HG02981 (cell line): ENCODE measurements around the gene PAQR5.
"Not testable (repeated sequence)": the region's sequence is repeated elsewhere in the genome, so short reads cannot be mapped to it uniquely, and the experiment has no call there.

ENCODE experiments used
- ATAC-seq: cut with Tn5 transposase; IDR thresholded peaks from one replicate; pipeline ENCODE4 v1.9.1; 2021; ENCODE audit warnings: mild to moderate bottlenecking, moderate library complexity; ENCODE audit not compliant: unreplicated experiment

Gene PAQR5

DNA sequence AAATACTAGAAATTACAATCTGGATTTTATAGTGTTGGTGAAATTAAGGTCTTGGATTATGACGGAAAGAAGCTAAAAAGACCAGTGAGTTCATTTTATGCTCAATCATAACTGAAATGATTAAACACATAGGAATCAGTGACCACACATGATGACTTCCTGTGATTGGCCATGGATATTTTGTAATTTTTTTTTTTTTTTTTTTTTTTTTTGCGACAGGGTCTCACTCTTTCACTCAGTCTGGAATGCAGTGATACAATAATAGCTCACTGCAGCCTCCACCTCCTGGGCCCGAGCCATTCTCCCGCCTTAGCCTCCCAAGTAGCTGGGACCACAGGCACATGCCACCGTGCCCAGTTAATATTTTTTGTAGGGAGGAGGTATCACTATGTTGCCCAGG lies 47.4 kb downstream of the PAQR5 start:
- no peak for ATAC-seq

GRCh38 chr15:69351333-69351732 lies 52.6 kb downstream of the PAQR5 start:
- no peak for ATAC-seq

- ATAC-seq = no peak
These were observed 53.2 kb downstream of the PAQR5 start for GRCh38 chr15:69351884-69352283.

DNA sequence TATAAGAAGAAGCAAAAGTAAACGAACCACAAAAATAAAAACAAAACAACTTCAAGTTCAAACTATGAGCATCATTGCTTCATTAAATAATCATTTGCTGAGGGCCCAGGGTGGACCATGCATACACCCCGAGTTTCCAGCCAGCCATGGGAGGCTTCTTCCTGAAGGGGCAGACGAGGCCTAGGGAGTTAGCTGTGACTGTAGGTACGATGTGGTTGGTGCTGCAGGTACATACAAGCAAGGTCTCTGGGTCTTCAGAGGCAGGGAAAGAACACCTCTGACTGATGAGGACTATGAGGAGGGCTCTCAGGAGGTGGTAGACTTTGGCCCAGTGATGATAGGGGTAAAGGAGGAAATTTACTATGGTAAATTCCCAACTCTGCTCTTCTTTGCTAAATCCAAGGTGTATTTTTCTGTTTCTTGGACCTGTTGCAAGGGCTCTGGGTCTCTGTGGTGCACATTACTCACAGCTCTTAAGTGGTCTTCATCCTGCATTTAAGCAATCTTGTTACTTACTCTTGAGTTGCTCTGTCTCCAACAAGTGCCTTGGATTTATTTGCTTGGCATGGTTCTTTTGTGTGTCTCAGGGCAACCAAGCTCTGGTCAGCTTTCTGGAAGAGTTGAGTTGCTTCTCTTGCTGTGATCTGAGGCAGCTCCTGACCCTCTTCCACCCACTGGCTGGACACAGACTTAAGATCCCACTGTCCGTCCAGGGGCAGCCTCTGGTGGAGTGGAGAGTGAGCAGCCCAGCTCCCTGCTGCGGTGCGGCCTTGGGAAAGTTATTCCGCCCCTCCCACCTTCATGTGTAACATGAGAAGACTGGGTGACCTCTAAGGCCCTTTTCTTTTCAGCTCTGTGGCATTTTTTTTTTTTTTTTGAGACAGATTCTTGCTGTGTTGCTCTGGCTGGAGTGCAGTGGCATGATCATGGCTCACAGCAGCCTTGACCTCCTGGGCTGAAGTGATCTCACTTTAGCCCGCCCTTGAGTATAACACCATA lies 59.4 kb downstream of the PAQR5 start:
- no peak for ATAC-seq

DNA sequence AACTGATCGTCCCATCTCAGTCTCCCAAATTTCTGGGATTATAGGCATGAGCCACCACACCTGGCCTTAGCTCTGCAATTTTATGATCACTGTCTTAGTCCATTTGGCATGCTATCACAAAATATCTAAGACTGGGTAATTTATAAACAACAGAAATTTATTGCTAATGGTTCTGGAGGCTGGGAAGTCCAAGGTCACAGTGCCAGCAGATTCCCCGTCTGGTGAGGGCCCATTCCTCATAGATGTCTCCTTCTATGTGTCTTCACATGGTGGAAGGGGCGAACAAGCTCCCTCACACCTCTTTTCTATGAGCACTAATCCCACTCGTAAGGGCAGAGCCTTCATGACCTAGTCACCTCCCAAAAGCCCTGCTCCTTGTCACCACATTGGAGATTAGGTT lies 60.1 kb downstream of the PAQR5 start:
- no peak for ATAC-seq

DNA sequence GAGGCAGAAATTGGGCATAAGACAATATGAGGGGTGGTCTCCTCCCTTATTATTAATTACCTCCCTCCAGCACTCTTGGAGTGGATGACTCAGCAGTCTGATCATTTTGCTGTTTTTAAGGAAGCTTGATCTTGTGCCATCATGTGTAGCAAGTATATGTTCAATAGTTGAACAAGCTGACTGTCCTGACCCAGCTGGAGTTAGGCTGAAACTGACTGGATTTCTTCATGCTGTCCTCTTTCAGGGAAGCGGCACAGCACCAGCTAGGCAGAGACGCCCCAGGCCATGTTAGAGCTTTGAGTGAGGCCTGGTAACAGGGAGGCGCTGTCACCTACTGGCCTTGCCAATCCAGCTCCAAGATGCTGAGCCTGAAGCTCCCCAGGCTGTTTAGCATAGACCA lies 61.0 kb downstream of the PAQR5 start:
- ATAC-seq = no peak

DNA sequence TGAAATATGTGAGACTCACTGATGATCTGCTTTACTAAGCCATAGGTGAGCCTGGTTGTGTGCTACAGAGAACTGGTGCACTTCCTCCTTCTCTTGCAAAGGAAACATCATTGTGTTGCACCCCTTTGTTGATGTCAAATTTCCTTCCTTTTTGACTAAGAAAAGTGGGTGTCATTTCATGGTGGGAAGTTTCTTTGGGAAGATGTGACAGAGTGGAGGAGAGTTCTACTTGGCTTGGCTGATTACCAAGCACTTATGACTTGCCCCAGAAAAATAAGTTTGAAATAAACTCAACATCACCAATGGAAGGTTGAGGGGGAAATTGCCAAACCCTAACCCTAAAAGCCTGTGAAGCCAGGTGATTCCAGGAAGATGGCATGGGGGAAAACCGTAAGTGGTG lies 61.9 kb downstream of the PAQR5 start:
- ATAC-seq = no peak

GRCh38 chr15:69367236-69367635 lies 68.5 kb downstream of the PAQR5 start:
- ATAC-seq = no peak

- ATAC-seq = no peak
These were observed 70.9 kb downstream of the PAQR5 start for GRCh38 chr15:69369631-69370030.

GRCh38 chr15:69373406-69373805 lies 74.7 kb downstream of the PAQR5 start:
- ATAC-seq = no peak

- no peak for ATAC-seq
These were observed 76.6 kb downstream of the PAQR5 start for GRCh38 chr15:69375151-69375790.

DNA sequence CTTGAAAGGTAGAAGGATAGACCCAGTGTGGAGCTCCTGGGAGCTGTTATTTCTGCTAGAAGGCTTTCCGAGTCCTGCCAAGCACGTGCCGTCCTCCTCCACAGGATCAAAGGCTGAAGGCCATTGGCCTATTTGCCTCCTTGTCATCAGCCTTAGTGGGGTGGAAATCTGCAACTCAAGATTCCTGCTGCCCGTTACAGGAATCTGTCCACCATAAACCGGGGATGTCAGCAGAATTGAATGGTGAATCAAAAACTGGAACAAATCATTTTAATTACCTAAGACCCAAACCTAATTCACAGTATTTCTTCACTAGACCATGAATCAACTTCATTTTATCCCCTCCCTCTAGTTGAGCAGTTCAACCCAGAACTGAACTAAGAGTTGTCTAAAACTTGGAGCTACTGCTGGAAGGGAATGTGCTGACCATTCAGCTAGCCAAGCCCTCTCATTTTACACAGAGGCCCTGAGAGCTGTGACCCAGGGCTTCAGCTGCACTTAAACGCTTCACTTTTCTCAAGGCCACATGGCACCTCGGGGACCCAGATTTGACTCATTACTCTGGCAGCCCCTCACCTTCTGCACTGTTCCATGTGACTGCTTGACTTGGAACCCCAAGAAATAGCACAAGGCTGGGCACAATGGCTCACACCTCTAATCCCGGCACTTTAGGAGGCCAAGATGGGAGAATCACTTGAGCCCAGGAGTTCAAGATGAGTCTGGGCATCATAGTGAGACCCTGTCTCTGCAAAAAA lies 78.7 kb downstream of the PAQR5 start:
- ATAC-seq = no peak

- ATAC-seq = no peak
These were observed 81.5 kb downstream of the PAQR5 start for GRCh38 chr15:69380100-69380725.

DNA sequence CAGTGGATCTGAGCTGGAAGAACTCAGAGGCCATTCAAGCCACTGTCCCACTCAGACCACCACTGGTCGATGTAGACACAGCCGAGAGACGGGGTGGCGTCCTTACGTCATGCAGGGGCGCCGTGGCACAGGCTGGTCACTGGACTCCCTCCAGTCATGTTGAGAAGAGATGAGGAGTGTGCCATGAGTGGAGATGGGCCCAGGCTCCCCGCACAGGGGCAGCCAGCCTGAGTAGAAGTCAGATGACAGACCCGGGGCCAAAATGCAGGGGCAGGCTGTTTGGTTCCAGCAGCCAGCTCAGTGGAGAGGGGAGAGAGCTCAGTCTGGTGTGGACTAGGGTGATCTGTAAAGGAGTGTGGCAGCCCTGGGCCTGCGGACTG lies 82.0 kb downstream of the PAQR5 start:
- ATAC-seq = no peak

DNA sequence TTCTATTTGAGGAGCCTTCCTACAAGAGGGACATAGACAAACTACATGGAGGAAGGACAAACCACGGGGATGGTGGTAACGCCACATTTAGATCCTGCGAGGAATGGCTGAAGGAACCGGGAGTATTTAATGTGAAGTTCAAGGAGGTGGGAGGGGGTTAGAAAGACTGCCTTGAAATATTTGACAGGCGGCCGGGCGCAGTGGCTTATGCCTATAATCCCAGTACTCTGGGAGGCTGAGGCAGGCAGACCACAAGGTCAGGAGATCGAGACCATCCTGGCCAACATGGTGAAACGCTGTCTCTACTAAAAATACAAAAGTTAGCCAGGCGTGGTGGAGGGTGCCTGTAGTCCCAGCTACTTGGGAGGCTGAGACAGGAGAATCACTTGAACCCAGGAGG lies 83.5 kb downstream of the PAQR5 start:
- not testable (repeated sequence) for ATAC-seq

DNA sequence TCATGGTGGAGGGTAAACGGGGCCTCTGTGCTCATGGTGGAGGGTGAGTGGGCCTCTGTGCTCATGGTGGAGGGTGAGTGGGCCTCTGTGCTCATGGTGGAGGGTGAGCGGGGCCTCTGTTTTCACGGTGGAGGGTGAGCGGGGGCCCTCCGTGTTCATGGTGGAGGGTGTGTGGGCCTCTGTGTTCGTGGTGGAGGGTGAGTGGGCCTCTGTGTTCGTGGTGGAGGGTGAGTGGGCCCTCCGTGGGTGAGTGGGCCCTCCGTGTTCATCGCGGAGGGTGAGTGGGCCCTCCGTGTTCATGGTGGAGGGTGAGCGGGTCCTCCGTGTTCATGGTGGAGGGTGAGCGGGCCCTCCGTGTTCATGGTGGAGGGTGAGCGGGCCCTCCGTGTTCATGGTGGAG lies 85.4 kb downstream of the PAQR5 start:
- not testable (repeated sequence) for ATAC-seq

GRCh38 chr15:69384626-69385598 lies 86.2 kb downstream of the PAQR5 start:
- ATAC-seq = no peak

- ATAC-seq = no peak
These were observed 87.1 kb downstream of the PAQR5 start for GRCh38 chr15:69385831-69386230.

DNA sequence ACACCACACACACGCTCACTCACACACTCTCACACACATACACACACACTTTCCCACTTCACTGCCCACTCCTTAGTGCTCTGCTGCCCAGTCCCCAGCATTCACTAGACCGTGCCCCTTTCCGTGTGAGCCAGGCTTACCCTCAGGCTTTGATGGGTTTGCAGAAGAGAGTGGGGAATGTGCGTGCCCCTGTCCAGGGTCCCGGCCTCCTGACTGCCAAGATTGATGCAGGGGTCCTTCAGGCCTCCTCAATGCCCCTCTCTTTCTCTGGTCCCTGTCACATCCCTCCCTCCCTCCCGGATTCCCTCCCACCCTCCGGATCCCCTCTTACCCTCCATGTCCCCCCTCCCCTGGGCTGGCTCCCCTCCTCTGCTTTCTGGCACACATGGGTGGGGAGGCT lies 87.6 kb downstream of the PAQR5 start:
- ATAC-seq = no peak

GRCh38 chr15:69388260-69388705 lies 89.6 kb downstream of the PAQR5 start:
- ATAC-seq = no peak
